HG03060 (cell line): ENCODE data around the gene HGS.

Experiments
- ATAC-seq: cut with Tn5 transposase; IDR thresholded peaks from one replicate; pipeline ENCODE4 v1.9.1; 2021; ENCODE audit warnings: low read depth, moderate number of reproducible peaks; ENCODE audit not compliant: unreplicated experiment

Gene HGS

DNA sequence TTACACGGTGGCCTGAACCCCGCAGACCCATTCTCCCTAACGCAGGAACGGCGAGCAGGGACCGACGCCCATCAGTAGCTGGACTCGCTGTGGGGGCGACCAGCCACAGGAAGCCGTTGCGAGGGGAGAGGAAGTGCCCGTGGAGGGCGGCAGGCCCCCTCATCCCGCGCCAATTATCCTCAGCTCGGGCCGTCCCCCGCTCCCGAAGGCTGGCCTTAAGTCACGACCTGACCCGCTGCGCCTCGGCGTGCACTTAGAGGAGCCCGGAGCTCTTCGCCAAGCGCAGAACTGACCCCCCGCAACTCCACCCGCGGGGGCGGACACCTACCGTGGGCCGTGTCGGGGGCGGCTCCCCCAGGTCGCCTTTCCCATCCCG, 615 bp upstream of the HGS start:
- ATAC-seq = no peak

DNA sequence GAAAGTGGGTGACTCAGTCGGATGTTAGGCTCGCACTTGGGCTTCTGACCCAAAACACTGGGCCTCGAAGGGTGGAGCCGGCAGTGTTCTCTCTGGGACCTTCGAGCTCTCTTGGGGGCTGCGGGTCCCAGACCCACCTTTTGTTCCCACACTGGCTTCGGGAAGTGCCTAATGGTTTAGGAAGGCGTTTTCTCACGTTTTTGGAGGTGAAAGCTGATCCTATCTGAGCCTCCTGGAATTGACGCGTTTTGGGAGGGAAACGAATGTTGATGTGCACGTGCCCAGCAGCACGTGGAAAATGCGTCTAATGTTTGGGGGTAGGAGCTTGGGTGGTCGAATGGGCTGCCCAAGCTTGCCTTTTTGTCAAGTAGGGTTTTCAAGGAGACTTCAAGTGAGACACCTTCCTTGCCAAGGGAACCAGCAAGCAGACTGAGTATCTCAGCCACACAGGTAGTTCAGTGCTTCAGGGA, 666 bp downstream of the HGS start:
- ATAC-seq = no peak

DNA sequence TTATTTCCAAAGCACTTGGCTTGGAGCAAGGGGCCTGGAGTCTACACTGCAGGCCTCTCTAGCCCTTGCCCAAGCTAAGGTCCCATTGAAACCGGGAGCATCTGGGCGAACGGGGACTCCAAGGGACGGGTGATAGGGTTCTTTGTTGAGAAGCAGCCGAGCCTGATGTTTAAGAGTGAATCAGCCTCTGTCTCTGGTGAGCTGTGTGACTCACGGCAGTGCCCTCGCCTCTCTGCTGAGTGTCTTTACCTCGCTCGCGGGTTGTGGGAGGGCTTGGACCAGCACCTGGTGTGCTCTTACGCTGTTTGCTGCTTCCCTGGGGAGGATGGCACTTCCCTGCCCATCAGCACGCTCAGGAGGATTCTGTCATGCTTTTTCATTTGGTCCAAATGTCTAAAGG, 1.3 kb downstream of the HGS start:
- ATAC-seq = no peak

DNA sequence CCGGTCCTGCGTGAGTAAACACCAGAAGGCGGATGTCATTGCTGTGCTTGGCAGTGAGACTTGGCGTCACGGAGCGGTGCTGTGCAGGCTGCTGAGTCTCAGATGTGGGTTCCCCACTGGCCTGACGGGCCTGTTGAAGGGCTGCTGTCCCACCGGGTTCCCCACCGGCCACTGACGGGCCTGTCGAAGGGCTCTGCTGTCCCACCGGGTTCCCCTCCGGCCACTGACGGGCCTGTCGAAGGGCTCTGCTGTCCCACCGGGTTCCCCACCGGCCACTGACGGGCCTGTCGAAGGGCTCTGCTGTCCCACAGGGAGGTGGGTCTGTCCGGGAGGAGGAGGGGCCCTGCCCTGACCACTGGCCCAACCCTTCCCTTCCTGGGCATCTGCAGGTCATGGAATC, 2.8 kb downstream of the HGS start:
- ATAC-seq = no peak

DNA sequence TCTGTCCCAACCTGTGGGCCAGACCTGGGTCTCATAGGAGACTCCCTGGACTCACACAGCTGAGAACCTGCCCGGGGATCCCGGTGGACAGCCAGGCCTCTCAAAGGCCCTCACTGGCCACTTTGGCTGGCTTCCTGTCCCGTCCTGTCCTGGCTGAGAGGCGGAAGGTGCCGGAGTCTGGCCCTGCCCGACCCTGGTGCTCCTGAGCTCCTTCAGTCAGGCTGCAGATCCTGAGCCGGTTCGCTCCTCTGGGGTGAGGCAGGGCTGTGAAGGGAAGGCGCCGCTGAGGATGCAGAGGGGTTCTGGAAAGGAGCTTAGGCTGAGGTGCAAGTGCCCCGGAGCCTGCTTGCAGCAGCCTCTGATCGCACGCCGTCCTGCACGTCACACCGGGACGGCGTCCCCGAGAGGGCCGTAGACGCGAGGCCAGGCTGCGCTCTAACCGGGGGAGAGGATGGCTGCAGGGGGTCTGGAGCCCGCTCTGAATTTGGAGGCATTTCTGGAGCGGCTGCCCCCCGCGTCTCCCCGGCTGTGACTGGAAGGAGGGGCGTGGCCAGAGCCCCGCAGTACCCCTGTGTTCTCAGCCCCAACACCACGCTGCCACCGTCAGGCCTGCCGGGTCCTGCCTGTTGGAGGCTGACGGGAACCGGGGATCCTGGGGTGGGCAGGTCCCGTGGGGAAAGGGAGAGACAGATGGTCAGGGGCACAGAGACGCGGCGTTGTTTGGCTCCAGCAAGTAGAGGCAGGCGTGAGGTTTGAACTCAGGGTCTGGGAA, 4.1 kb downstream of the HGS start:
- ATAC-seq = no peak

DNA sequence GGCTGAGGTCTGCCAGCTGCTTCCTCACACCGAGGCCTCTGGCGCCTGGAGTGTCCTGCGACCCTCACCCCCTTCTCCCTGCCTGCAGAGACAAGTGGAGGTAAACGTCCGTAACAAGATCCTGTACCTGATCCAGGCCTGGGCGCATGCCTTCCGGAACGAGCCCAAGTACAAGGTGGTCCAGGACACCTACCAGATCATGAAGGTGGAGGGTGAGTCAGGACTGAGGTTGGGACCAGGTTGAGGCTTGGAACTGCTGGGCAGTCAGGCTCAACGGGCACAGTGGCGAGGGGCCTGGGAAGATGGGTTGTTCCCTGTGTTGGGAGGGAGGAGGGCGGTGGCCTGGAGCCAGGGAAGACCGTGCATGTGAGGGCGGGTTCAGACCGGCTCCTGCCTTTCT, 4.8 kb downstream of the HGS start:
- no peak for ATAC-seq

DNA sequence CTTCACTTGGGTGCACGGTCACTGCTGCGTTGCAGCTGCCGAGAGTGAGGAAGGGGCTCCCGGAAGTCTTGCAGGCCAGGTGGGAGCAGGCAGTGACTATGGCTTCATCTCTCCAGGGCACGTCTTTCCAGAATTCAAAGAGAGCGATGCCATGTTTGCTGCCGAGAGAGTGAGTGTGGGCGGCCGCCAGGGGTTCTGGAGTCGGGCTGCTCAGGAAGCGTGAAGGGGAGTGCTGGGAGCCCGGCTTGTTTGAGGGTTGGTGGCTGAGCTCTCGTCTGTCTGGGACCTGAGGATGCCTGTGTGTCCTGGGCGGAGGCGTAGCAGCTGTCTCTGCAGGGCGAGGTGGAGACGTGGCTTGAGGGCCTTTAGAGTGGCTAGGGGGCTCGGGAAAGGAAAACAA, 6.3 kb downstream of the HGS start:
- ATAC-seq = no peak

DNA sequence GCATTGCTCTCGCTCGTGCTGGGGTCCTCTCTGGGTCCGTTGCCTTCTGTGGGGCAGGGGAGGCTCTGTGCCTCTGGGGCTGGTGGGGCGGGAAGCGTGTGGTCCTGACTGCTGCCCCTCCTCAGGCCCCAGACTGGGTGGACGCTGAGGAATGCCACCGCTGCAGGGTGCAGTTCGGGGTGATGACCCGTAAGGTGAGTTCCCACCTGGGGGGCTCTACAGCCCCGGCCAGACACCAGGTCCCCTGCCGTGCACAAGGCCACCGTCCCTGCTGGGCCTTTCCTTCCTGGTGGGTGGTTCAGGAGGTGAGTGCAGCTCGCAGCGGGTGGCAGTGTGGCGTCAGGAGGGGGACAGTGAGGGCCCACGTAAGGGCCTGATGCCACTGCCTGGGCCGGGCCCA, 6.7 kb downstream of the HGS start:
- ATAC-seq = no peak

DNA sequence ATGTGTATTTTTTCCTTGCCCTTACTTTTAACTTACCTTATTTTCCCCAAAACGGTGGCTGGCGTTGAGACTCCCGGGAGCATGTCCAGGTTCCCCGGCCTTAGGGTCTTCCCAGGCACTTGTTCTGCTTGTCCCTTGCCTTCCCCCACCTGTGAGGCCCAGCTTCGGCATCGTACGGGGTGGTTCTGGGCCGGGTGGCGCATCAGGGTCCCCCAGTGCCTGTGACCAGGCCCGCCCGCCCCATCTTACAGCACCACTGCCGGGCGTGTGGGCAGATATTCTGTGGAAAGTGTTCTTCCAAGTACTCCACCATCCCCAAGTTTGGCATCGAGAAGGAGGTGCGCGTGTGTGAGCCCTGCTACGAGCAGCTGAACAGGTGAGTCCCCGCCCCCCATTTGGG, 7.4 kb downstream of the HGS start:
- ATAC-seq = no peak

DNA sequence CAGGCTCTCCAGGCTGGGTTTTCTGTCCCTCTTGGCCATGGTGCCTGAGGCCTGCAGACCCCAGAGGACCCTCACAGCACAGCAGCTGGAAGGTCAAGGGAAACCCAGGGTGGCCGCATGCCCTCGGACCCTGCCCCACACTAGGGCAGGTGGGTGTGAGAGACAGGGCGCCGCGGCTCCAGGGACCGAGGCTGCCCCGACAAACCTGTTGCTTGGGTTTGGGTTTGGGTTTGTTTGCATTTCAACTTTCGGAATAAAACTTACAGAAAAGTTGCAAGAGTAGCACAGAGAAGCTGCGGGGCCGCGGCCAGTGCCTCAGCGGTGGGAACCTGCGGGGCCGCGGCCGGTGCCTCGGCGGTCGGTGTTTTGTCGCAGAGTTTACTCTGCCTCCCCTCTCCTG, 7.8 kb downstream of the HGS start:
- no peak for ATAC-seq

DNA sequence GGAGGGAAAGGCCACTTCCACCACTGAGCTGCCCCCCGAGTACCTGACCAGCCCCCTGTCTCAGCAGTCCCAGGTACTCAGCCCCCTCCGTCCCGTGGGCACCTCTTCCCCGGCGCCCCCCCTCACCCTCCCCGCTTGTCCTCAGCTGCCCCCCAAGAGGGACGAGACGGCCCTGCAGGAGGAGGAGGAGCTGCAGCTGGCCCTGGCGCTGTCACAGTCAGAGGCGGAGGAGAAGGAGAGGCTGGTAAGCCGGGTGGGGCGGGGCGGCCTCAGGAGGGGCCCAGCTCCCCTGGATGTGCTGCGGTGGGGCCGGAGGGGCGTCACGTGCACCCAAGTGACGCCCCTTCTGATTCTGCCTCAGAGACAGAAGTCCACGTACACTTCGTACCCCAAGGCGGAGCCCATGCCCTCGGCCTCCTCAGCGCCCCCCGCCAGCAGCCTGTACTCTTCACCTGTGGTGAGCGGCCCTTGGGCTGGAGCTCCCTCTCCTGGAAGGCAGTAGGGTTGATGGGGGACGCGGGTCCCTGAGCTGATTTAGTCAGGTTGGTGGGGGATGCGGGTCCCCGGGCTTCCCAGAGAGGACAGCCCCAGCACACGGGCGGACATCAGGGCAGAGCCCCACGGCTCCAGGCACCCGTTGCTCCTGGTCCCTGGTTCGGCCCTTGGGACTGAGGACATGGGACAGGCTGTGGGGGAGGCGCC, 9.8 kb downstream of the HGS start:
- ATAC-seq = no peak

DNA sequence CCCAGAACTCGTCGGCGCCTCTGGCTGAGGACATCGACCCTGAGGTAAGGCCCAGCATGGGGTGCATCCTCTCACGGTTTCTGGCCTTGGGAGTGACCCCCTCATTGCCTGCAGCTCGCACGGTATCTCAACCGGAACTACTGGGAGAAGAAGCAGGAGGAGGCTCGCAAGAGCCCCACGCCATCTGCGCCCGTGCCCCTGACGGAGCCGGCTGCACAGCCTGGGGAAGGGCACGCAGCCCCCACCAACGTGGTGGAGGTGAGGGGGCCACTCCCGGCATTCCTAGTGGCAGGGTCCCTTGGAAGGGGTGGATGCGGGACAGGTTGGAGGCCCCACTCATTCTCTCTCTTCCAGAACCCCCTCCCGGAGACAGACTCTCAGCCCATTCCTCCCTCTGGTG, 11.0 kb downstream of the HGS start:
- no peak for ATAC-seq

DNA sequence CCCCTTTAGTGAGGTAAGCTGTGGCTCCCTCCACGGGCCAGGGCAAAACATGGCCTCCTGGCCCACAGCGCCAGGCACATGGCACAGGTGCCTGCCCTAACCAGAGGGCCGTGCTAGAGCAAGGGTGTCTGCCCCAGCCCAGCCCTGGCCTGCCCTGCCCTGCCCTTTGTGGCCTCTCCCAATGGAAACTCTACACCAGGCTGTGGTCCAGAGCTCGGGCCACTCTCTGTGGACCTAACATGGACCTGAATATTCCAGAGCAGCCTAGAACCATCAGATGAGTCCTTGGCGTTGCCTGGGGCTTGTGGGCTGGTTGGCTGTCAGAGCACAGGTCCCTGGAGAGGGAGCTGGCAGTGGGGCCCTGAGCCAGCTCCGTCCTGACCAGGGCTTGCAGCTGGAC, 11.4 kb downstream of the HGS start:
- ATAC-seq = no peak

DNA sequence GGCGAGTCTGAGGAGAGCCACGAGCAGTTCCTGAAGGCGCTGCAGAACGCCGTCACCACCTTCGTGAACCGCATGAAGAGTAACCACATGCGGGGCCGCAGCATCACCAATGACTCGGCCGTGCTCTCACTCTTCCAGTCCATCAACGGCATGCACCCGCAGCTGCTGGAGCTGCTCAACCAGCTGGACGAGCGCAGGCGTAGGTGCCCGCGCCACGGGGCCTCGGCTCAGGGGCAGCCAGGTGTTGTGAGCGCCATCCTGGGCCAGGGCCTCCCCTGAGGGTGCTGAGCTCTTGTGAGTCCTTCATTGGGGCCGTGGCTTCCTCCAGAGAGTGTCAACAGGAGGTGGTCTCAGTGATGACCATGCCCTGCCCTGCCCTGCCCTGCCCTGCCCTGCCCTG, 12.0 kb downstream of the HGS start:
- ATAC-seq = no peak

DNA sequence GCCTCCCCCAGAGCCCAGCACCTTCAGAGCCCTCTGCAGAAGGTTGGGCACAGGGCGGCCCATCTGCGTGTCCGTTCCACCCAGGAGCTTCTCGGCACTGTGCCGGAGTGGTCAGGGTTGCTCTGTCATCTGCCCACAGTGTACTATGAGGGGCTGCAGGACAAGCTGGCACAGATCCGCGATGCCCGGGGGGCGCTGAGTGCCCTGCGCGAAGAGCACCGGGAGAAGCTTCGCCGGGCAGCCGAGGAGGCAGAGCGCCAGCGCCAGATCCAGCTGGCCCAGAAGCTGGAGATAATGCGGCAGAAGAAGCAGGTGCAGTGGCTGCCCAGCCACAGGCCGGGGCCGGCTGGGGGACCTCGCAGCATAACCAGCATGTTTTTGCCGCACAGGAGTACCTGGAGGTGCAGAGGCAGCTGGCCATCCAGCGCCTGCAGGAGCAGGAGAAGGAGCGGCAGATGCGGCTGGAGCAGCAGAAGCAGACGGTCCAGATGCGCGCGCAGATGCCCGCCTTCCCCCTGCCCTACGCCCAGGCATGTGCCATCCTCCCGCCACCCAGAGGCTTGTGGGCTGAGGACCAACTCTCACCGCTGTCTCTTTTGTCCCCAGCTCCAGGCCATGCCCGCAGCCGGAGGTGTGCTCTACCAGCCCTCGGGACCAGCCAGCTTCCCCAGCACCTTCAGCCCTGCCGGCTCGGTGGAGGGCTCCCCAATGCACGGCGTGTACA, 12.6 kb downstream of the HGS start:
- ATAC-seq = no peak

DNA sequence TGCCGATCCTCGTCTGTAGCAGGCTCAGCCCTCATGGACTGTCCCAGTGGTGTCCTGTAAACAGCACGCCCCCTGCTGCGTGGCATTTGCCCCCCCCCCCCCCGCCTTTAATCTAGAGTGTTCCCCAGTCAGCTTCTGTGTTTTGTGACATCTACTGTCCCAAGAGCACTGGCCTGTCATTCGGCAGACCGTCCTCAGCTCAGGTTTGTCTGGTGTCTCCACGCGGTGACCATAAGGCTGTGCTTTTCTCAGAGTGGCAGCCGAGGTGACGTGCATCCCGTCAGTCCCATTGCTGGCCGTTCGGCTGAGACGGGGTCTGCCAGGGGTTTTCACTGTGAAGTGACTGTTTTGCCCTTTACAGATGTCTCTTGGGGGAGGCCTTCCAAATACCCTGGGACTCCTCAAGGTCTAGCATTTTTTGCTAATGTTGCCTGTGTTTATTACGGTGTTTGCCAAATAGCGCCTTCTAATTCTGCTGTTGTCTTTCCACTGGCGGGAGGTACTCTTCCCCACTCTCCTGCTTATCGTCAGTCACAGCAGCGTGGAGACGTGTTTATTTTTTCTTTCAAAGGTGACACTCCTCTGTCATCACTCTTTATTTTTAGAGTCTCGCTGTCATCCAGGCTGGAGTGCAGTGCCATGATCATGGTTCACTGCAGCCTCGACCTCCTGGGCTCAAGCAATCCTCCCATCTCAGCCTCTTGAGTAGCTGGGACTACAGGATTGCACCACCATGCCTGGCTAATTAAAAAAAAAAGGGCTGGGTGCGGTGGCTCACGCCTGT, 13.6 kb downstream of the HGS start:
- no peak for ATAC-seq

DNA sequence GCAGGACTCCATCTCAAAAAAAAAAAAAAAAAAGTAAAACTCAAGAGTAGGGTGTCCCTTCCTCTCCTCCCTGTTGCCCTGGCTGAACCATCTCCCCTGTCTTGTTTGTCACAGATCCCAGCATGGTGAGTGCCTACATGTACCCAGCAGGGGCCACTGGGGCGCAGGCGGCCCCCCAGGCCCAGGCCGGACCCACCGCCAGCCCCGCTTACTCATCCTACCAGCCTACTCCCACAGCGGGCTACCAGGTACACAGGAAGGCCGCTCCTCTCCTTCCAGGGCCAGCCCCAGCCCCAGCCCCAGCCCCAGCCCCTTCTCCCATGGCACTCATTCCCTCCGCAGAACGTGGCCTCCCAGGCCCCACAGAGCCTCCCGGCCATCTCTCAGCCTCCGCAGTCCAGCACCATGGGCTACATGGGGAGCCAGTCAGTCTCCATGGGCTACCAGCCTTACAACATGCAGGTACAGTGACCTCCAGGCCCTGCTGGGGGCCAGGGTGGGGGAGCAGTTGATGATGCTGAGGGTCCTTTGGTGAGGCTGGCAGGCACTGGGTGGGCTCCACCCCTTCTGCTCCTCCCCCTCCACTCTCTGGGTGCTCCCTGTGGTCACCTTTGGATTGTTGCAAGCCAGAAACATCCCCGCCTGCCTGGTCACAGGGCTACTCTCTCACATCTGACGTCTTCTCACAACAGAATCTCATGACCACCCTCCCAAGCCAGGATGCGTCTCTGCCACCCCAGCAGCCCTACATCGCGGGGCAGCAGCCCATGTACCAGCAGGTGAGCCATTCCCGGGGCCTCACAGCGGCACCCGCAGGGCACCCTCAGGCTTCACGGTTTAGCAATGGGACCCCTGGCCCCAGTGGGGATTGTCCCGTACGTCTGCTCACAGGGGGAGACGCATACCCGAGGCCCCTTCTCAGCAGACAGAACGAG, 16.8 kb downstream of the HGS start:
- no peak for ATAC-seq

DNA sequence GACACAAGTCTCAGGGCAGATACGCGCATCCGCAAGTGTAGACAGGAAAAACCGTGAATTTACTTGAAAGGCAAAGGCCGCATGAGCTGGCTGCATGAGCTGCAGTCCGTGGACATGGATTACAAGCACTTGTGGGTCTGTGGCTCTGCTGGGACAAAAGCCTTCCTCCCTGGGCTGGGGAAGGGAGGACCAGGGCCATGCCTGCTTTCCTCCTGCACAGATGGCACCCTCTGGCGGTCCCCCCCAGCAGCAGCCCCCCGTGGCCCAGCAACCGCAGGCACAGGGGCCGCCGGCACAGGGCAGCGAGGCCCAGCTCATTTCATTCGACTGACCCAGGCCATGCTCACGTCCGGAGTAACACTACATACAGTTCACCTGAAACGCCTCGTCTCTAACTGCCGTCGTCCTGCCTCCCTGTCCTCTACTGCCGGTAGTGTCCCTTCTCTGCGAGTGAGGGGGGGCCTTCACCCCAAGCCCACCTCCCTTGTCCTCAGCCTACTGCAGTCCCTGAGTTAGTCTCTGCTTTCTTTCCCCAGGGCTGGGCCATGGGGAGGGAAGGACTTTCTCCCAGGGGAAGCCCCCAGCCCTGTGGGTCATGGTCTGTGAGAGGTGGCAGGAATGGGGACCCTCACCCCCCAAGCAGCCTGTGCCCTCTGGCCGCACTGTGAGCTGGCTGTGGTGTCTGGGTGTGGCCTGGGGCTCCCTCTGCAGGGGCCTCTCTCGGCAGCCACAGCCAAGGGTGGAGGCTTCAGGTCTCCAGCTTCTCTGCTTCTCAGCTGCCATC, 17.7 kb downstream of the HGS start:
- no peak for ATAC-seq
